Activated T-cell treated with anti-CD3 and anti-CD28 coated beads for 24 hours (primary cell): ENCODE results near the gene PI4KB.
"Not testable (repeated sequence)": the region's sequence is repeated elsewhere in the genome, so short reads cannot be mapped to it uniquely, and the experiment has no call there.

Experiments used
- DNase-seq: peaks from one replicate; pipeline ENCODE4 v3.0.0-alpha.2; 2020; ENCODE audit warnings: low read depth

PI4KB gene

DNA sequence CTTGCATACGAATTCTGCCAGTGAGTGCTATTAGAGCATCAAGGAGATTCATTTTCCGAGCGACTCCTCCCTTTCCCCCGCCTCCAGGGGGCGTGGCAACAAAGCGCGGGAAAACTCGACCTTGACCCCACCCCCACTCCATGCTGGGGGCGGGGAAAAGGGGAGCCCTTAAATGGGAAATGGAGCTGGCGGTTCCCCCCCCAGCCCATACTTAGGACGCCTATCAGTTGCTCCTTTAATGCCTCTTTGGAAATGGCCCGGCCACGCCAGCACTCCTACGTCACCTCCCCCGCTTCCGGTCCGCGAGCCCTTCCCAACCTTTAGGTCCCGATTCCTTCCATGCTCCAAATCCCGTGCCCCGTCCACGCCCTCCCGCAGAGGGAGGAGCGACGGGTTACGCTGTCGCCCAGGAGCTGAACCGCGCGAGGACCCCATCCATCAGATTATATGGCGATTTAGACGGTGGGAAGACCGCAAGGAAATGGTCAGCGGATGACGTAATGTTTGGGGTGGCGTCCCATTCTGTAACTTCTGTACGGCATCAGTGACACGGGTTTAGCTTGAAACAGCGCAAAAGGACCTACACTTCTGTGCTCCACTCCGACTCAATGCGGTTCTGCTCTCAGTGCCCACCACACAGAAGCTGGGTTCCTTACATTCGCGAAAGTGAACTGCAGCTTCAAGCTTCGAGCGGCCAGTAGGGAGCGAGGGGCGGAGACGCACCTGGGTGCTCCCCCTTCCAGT, 45.8 kb downstream of the PI4KB start:
- DNase-seq, result peak; percentile 95

GRCh38 chr1:151277249-151277648, 50.0 kb downstream of the PI4KB start:
- DNase-seq, result no peak

GRCh38 chr1:151275341-151275740, 51.9 kb downstream of the PI4KB start:
- not testable (repeated sequence) for DNase-seq

DNA sequence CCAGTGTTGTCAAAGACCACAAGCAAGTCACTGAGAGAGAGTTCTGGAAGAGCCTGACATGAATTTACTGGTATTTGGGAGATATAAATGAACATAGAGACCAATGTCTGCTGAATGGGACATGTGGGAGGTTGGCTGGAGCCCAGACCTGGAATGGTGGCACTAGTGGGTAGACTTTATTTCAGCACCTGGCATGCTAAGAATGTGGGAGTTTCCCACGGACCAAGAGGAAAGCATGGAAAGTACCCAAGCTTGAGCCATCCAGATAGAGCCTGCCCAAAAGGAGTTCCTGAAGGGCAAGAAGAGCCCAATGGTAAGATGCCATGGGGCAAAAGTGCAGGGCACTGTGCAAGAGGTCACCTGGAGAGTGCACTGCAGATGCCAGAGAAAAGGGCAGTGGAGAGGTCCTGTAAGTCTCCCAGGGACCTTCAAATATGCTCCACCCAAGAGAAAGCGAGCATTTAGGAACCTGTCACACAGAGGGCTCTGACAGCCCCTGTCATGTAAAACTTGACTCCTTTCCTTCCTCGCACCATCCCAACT, 53.2 kb downstream of the PI4KB start:
- no peak for DNase-seq

DNA sequence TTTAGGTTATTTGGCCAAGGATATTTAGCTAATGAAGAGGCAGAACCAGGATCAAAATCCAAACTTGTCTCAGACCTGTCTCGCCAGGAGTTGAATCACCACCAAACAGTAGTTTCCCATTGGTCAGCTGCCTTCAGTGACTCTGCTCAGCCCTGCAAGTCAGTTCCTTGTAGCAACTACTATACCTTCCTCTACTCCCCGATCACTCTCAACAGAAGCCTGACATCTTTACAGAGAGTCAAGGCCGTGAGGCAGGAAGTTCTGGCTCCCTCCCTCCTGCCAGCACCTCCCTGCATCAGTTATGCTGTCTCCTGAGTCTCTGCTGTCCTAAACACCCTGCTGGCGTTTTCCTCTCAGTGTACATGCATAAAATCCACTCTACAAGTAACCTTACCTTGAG, 59.5 kb downstream of the PI4KB start:
- DNase-seq, result no peak

DNA sequence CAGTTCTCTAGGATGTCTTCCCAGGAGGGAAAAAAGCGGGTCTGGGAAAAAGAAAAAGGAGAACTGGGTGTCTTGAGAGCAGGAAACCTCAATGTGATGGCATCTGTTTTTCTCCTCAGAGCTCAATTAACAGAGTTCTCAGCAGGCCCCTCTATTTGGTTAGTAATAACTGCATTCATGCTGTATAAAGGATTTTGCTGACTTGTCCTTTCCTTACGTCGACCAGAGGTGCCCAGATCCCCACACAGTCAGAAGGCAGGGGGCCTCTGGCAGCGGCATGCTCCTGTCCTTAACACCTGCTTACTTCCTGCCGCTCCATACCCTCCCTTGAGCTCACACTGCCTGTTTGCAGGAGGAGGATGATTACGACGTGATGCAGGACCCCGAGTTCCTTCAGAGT, 60.4 kb downstream of the PI4KB start:
- no peak for DNase-seq

- DNase-seq, result no peak
Observed at GRCh38 chr1:151266315-151266714, 60.9 kb downstream of the PI4KB start.

DNA sequence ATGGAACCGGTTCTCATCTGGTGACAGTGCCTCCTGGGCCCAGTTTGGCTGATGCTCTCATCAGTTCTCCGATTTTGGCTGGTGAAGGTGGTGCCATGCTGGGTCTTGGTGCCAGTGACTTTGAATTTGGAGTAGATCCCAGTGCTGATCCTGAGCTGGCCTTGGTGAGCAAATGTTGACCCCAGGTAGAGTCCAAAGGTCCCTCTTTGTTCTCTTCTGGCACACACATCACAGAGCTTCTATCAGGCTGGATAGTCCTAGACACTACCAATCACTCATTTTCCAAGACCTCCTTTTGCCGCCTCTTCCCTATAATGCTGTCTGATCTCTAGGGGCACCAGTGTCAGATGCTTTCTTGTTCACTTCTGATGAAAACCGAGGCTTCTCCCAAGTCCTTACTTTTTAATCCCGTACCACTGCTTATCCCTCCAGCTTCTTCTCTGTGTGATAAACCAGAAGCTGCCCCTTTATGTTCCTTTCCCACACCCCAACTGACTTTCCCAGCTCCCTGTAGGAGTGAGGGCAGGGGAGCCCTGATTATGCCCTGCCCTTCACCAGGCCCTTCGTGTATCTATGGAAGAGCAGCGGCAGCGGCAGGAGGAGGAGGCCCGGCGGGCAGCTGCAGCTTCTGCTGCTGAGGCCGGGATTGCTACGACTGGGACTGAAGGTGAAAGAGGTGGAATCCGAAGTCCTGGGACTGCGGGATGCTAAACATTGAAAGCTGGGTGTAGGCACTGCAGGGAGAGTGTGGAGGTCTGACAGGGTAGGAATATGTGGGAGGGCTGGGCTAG, 61.6 kb downstream of the PI4KB start:
- no peak for DNase-seq

DNA sequence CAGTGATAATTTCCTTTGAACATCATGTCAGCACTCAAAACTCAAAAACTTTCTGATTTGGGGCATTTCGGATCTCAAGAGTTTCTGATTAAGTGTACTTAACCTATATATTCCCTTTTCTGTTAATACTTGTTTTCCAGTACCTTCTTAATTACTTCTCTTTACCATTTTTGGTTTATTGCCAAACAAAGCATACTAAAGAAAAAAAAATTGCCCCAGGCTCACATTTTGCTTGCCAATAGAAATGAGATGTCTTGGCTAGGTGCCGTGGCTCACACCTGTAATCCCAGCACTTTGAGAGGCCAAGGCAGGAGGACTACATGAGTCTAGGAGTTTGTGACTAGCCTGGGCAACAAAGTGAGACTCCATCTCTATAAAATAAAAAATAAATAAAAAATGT, 67.9 kb downstream of the PI4KB start:
- no peak for DNase-seq

- no peak for DNase-seq
Observed at GRCh38 chr1:151255381-151255780, 71.8 kb downstream of the PI4KB start.

- DNase-seq, result peak; percentile 92
Observed at GRCh38 chr1:151254217-151255213, 72.7 kb downstream of the PI4KB start, which contains the start of gene PSMD4. PSMD4 (plus strand) TSS chr1:151254734; CDS start chr1:151254783, 49 bp downstream.

DNA sequence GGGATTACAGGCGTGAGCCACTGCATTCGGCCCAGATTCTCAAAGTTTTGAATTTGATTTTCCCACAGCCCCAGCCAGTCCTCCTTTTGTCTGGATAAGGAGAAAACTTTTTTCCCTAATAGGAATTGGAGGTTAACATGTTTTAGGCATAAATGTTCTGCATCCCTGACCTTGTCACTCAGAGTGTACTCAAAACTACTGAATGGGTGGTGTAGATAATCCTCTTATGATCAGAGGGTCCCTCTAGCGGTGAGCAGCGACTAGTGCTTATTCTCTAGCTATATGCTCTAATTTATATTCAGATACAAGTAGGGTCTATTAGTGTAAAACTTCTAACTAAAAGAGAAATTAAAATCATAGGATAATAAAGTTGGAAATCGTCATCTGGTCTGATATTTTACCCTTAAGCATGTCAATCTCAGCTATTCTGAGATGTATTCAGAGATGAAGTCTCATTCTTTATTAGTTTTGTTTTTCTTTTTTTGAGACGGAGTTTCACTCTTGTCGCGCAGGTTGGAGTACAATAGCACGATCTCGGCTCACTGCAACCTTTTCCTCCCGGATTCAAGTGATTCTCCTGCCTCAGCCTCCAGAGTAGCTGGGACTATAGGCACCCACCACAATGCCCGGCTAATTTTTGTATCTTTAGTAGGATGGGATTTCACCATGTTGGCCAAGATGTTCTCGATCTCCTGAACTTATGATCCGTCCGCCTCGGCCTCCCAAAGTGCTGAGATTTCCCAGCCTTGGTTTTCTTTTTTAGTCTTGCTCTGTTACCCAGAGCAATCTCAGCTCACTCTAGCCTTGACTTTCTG, 75.4 kb downstream of the PI4KB start:
- peak; percentile 48 for DNase-seq

- no peak for DNase-seq
Observed at GRCh38 chr1:151246786-151247185, 80.4 kb downstream of the PI4KB start.

- DNase-seq, result no peak
Observed at GRCh38 chr1:151243683-151244216, 83.5 kb downstream of the PI4KB start.

DNA sequence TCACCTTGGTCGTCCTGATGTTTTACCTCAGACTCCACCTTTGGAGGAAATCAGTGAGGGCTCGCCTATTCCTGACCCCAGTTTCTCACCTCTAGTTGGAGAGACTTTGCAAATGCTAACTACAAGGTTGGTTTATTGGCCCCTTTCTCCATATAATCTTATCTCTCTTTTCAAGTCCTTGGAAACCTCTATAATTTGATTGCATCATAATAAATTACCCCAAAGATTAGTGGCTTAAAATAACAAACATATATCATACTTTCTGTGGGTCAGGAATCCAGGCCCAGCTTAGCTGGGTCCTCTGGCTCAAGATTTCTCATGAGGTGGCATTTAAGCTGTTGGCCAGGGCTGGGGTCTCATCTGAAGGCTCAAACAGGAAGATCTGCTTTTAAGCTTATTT, 84.8 kb downstream of the PI4KB start:
- DNase-seq, result no peak
